CMK (cell line): Measurements from ENCODE around the gene CDK6.

Experiments
- DNase-seq: peaks from one replicate; pipeline ENCODE4 v3.0.0-alpha.2; 2010; ENCODE audit warnings: low read depth

Gene CDK6

DNA sequence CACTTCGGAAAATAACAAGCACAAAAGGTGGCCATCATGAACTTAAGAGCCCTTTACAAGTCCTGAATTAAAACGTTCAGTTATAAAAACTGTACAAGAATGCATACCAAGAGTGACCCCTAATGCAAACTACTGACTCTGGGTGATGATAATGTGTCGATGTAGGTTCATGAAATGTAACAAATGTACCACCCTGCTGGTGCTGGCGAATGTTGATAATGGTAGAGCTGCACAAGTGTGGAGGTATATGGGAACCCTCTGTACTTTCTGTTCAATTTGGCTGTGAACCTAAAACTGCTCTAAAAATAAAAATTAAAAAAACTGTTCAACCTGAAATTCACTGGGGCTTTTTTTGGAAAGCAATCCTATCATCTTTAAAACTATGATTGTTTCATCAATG is 249.5 kb downstream of the CDK6 start:
- DNase-seq = no peak

- no peak for DNase-seq
These were observed 250.0 kb downstream of the CDK6 start for GRCh38 chr7:92586403-92586802.

- DNase-seq = no peak
These were observed 251.4 kb downstream of the CDK6 start for GRCh38 chr7:92584953-92585352.

DNA sequence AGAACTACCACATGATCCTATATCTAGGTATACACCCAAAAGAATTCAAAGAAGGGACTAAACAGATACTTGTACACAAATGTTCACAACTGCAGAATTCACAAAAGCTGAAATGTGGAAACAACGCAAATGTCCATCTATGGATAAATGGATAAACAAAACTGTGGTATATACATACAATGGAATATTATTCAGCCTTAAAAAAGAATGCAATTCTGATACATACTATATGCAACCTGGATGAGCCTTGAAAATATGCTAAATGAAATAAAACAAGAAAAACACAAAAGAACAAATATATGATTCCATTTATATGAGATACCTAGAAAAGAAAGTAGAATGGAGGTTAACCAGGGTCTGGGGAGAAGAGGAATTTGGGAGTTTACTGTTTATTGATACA is 253.4 kb downstream of the CDK6 start:
- DNase-seq = no peak

DNA sequence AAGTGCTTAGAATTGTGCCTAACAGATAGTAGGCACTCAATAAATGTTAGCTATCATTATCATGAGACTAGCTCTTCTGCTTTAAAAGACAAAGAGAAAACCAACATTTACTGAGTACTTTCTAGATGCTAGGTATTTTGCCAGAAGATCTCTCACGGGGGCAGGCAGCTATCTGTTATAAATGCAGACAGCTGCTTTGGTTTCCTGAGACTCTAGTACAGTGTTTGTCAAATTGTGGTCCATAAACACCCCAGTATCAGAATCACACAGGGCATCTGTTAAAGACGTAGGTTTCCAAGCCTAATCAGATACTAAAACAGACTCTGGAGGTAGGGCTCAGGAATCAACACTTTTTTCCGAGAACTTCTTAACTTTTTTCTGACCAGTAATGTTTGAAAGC is 260.1 kb downstream of the CDK6 start:
- no peak for DNase-seq

- no peak for DNase-seq
These were observed 267.2 kb downstream of the CDK6 start for GRCh38 chr7:92569137-92569536.

GRCh38 chr7:92567460-92567859 is 268.9 kb downstream of the CDK6 start:
- DNase-seq = no peak

DNA sequence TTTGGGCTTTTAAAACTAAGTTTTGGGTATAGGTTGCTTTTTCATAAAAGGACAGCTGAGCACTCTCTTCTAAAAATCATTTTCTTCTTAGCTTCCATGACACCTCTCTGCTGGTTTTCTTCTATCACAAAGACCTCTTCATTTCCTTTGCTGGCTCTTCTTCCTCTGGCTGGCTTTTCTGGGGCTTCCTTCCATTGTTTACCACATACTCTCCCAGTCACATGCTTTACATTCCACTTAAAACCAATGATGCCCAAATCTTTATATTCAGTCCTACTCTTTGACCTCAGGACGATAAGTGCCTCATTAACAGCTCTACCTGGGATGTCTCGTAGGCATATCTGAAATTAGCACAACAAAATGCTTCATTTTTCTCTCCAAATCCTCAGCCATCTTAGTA is 273.0 kb downstream of the CDK6 start:
- DNase-seq = no peak

- no peak for DNase-seq
These were observed 275.8 kb downstream of the CDK6 start for GRCh38 chr7:92560602-92561001.

- DNase-seq = no peak
These were observed 278.5 kb downstream of the CDK6 start for GRCh38 chr7:92557808-92558362.

- DNase-seq = no peak
These were observed 279.1 kb downstream of the CDK6 start for GRCh38 chr7:92557249-92557648.
